ENCODE measurements around the gene DPYD.
"Not testable (repeated sequence)": the region's sequence is repeated elsewhere in the genome, so short reads cannot be mapped to it uniquely, and the experiment has no call there.

Gene DPYD

GRCh38 chr1:97351846-97352245, 569.0 kb downstream of the DPYD start:
- DNase-seq = no peak
- H3K27ac ChIP-seq = no peak overlapping the region
- TF ChIP-seq CTCF (IDR thresholded peaks at IDR 0.05; ENCODE audit: low read depth, low read length) = no peak
- no peak overlapping the region for H3K4me3 ChIP-seq (ENCODE audit: low read depth, low read length)
- no peaks in the 10 kb centered on the region for H3K9me3 ChIP-seq (ENCODE audit: severe bottlenecking)
- no peaks in the 10 kb centered on the region for H3K36me3 ChIP-seq
- H3K27me3 ChIP-seq (ENCODE audit: insufficient read depth, low read depth, severe bottlenecking) = no peaks in the 10 kb centered on the region

GRCh38 chr1:97350662-97351061, 570.2 kb downstream of the DPYD start:
- H3K4me3 ChIP-seq (ENCODE audit: low read depth, low read length) = no peak overlapping the region
- no peaks in the 10 kb centered on the region for H3K36me3 ChIP-seq
- DNase-seq = no peak
- no peaks in the 10 kb centered on the region for H3K27me3 ChIP-seq (ENCODE audit: insufficient read depth, low read depth, severe bottlenecking)
- H3K27ac ChIP-seq = no peak overlapping the region
- no peak for TF ChIP-seq CTCF (IDR thresholded peaks at IDR 0.05; ENCODE audit: low read depth, low read length)
- no peaks in the 10 kb centered on the region for H3K9me3 ChIP-seq (ENCODE audit: severe bottlenecking)

GRCh38 chr1:97350241-97350640, 570.6 kb downstream of the DPYD start:
- no peak for DNase-seq
- H3K27ac ChIP-seq = no peak overlapping the region
- no peaks in the 10 kb centered on the region for H3K36me3 ChIP-seq
- no peak overlapping the region for H3K4me3 ChIP-seq (ENCODE audit: low read depth, low read length)
- H3K27me3 ChIP-seq (ENCODE audit: insufficient read depth, low read depth, severe bottlenecking) = no peaks in the 10 kb centered on the region
- no peaks in the 10 kb centered on the region for H3K9me3 ChIP-seq (ENCODE audit: severe bottlenecking)
- TF ChIP-seq CTCF (IDR thresholded peaks at IDR 0.05; ENCODE audit: low read depth, low read length) = no peak

GRCh38 chr1:97349794-97350193, 571.0 kb downstream of the DPYD start:
- not testable (repeated sequence) for DNase-seq; H3K36me3 ChIP-seq; H3K4me3 ChIP-seq (ENCODE audit: low read depth, low read length); H3K27ac ChIP-seq; H3K27me3 ChIP-seq (ENCODE audit: insufficient read depth, low read depth, severe bottlenecking); H3K9me3 ChIP-seq (ENCODE audit: severe bottlenecking)

GRCh38 chr1:97348599-97349265, 572.1 kb downstream of the DPYD start:
- Histone ChIP-seq H3K9me3 (ENCODE audit: severe bottlenecking) (no peaks in the 10 kb centered on the region), H3K27ac (no peak overlapping the region), H3K36me3 (no peaks in the 10 kb centered on the region), H3K4me3 (ENCODE audit: low read depth, low read length) (no peak overlapping the region), H3K27me3 (ENCODE audit: insufficient read depth, low read depth, severe bottlenecking) (no peaks in the 10 kb centered on the region)
- no peak for DNase-seq
- TF ChIP-seq CTCF (IDR thresholded peaks at IDR 0.05; ENCODE audit: low read depth, low read length) = no peak

GRCh38 chr1:97340951-97341350, 579.9 kb downstream of the DPYD start:
- Histone ChIP-seq H3K27me3 (ENCODE audit: insufficient read depth, low read depth, severe bottlenecking) (no peaks in the 10 kb centered on the region), H3K4me3 (ENCODE audit: low read depth, low read length) (no peak overlapping the region), H3K36me3 (no peaks in the 10 kb centered on the region), H3K9me3 (ENCODE audit: severe bottlenecking) (no peaks in the 10 kb centered on the region), H3K27ac (no peak overlapping the region)
- no peak for DNase-seq
- no peak for TF ChIP-seq CTCF (IDR thresholded peaks at IDR 0.05; ENCODE audit: low read depth, low read length)
